ENCODE measurements around the gene OR10Z1.

- no peak for TF ChIP-seq CTCF (IDR thresholded peaks at IDR 0.05)
- TF ChIP-seq EZH2 (IDR thresholded peaks at IDR 0.05) = no peak
- TF ChIP-seq EZH2phosphoT487 (IDR thresholded peaks at IDR 0.05) = no peak
Observed at GRCh38 chr1:158607296-158607695, 2.2 kb downstream of the OR10Z1 start.
